K562 (cell line): Measurements from ENCODE around the gene PDLIM7. TPM values are rescaled to one million over a fixed set of nuclear protein-coding genes. Genes with fewer than 3 reads are reported as not detected.

ENCODE experiments used
- CLOCK ChIP-seq: fragments of 250-450 bp; sonication (Bioruptor Pico); IDR thresholded peaks from 2 replicates; pipeline ENCODE4 v1.4.0; 2020; ENCODE audit warnings: mild to moderate bottlenecking, moderate library complexity, borderline replicate concordance
- ELF2 ChIP-seq: fragments of 250-450 bp; sonication (Bioruptor Pico); IDR thresholded peaks from 2 replicates; pipeline ENCODE4 v1.5.0; 2021; ENCODE audit warnings: mild to moderate bottlenecking
- GABPB1 ChIP-seq: sonication (generic); formaldehyde crosslinking; IDR thresholded peaks from 2 replicates; pipeline ENCODE4 v1.8.0; 2022; ENCODE audit warnings: mild to moderate bottlenecking, missing genetic modification reagents
- ILK ChIP-seq: fragments of 450-650 bp; IDR thresholded peaks from 2 replicates; pipeline ENCODE4 v1.6.1; 2016; ENCODE audit warnings: missing genetic modification characterization, low read depth, mild to moderate bottlenecking, missing compliant biosample characterization, moderate library complexity, borderline replicate concordance
- MEF2A ChIP-seq: IDR thresholded peaks from 2 replicates; pipeline ENCODE4 v1.6.1; 2011; ENCODE audit warnings: low read depth, mild to moderate bottlenecking, low read length, moderate library complexity; ENCODE audit not compliant: control insufficient read depth
- PHF20 ChIP-seq: fragments of 450-650 bp; IDR thresholded peaks from 2 replicates; pipeline ENCODE4 v1.6.1; 2018; ENCODE audit not compliant: partially characterized antibody
- RBBP5 ChIP-seq: fragments of 200-600 bp; sonication (generic); IDR thresholded peaks from 2 replicates; pipeline ENCODE4 v1.6.1; 2012; ENCODE audit warnings: borderline replicate concordance, mild to moderate bottlenecking, low read length, control low read depth, inconsistent platforms; ENCODE audit not compliant: insufficient read depth, poor library complexity, severe bottlenecking
- RBM17 ChIP-seq: fragments of 200-400 bp; formaldehyde crosslinking; IDR thresholded peaks from 2 replicates; pipeline ENCODE4 v1.6.1; 2017; ENCODE audit warnings: low read depth, mild to moderate bottlenecking, low read length, borderline replicate concordance
- RNF219 ChIP-seq: fragments of 250-450 bp; sonication (Bioruptor Pico); IDR thresholded peaks from 2 replicates; pipeline ENCODE4 v1.5.0; 2022; ENCODE audit warnings: mild to moderate bottlenecking
- SAP30 ChIP-seq: fragments of 200-600 bp; sonication (generic); IDR thresholded peaks from 2 replicates; pipeline ENCODE4 v1.6.1; 2012; ENCODE audit warnings: borderline replicate concordance, low read depth, mild to moderate bottlenecking, moderate library complexity, low read length, control low read depth, inconsistent platforms; ENCODE audit not compliant: insufficient read depth, poor library complexity, severe bottlenecking
- SRSF3 ChIP-seq: fragments of 200-400 bp; formaldehyde crosslinking; IDR thresholded peaks from 2 replicates; pipeline ENCODE4 v1.6.1; 2016; ENCODE audit warnings: mild to moderate bottlenecking, low read length, moderate library complexity; ENCODE audit not compliant: insufficient read depth
- TAL1 ChIP-seq: fragments of 450-650 bp; IDR thresholded peaks from 2 replicates; pipeline ENCODE4 v1.6.1; 2016; ENCODE audit warnings: mild to moderate bottlenecking
- YBX1 ChIP-seq: fragments of 450-650 bp; IDR thresholded peaks from 2 replicates; pipeline ENCODE4 v1.7.1; 2016; ENCODE audit warnings: mild to moderate bottlenecking
- ZNF740 ChIP-seq, 3 experiments: fragments of 200-800 bp in 1 of 3; sonication (Bioruptor generic) in 1 of 3; sonication (generic) in 1 of 3; formaldehyde crosslinking in 1 of 3; IDR thresholded peaks; 2 replicates each; pipeline versions ENCODE4 v1.6.1 to v1.8.0; 2016 to 2022; ENCODE audit warnings: mild to moderate bottlenecking in 2 of 3, missing compliant biosample characterization in 2 of 3, missing genetic modification characterization in 2 of 3, missing genetic modification reagents in 1 of 3
- ZNF780A ChIP-seq: fragments of 250-450 bp; sonication (Bioruptor Pico); IDR thresholded peaks from 2 replicates; pipeline ENCODE4 v1.5.0; 2021; ENCODE audit warnings: mild to moderate bottlenecking
- polyA plus RNA-seq, 8 experiments: library from polyadenylated mRNA; depleted of rRNA in 4 of 8; stranded (reverse) in 5 of 8; unstranded in 3 of 8; fragments of >200 nt; fragmentation: Nextera tagmentation in 2 of 8; fragmentation: Illumina TruSeq in 1 of 8; extraction: Ambion mirVana in 2 of 8; extraction: Trizol in 1 of 8; gene quantifications; 2 replicates each; pipeline versions ENCODE4 v1.2.1 to v1.2.3, GENCODE V29; 2011 to 2014; ENCODE audit warnings: inconsistent platforms in 1 of 8, missing spikeins in 1 of 8
- total RNA-seq, 7 experiments: library from RNA; depleted of rRNA in 6 of 7; stranded (reverse); fragments of >200 nt in 6 of 7; fragmentation: Illumina TruSeq in 2 of 7; extraction: Trizol in 2 of 7; gene quantifications; 2 replicates each; pipeline versions ENCODE4 v1.2.1 to v1.2.3, GENCODE V29; 2011 to 2021; ENCODE audit warnings: low replicate concordance in 1 of 7
- TF ChIP-seq, protein P1 (sequence below): fragments of 450-650 bp; formaldehyde crosslinking; conservative IDR thresholded peaks from 2 replicates; pipeline ENCODE4 v1.4.0; 2022; ENCODE audit warnings: mild to moderate bottlenecking, missing genetic modification characterization

Gene PDLIM7
- total and polyA plus RNA-seq, 9 of the 15 experiments (the other 6 are each of a cell fraction or from before 2014, with no cell fraction given): 2.1 to 124 (median 32.6) TPM

DNA sequence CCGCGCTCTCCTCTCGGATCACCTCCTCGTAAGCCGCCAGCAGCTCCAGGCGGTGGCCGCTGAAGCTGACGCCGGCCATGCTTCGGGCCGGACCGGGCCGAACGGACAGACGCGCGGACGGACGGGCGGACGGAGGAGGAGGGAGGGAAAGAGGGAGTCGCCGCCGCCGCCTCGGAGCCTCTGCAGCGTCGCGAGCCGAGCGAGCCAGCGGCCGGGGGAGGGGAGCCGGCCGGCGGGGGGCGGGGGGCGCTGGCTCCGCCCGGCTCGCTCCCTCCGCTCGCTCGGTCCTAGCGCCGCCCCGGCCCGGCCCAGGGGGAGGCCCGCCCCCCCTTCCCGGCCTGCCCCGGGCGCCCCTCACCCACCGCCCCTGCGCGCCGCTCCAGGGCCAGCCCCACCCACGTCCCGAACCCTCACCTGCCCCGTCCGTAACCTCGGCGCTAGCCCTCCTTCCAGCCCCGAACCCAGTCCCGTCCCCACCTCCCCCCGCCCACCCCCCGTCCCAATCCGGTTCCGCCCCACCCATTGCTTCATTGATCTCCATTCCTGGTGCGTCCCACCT, 23.9 kb downstream of the PDLIM7 start, which contains the start of gene DBN1 (continued):
- TF ChIP-seq ZNF740 (CRISPR knock-in tag; IDR thresholded peaks at IDR 0.05): peak; percentile 37
- TF ChIP-seq ZNF740 (tag; IDR thresholded peaks at IDR 0.05): no peak
- TF ChIP-seq TAL1: no peak
- TF ChIP-seq PHF20: no peak
- no peak for TF ChIP-seq SAP30
- 0 out of 2 replicates have a peak, but pooled peaks have one; percentile 10 for TF ChIP-seq GABPB1 (CRISPR knock-in tag)
- TF ChIP-seq RNF219 (CRISPR knock-in tag): no peak
- TF ChIP-seq RBBP5: peak; percentile 18
- no peak for TF ChIP-seq YBX1
- TF ChIP-seq RBM17: no peak
- TF ChIP-seq MEF2A: no peak
- TF ChIP-seq SRSF3: no peak
- no peak for TF ChIP-seq ZNF780A (CRISPR knock-in tag)
- TF ChIP-seq CLOCK (CRISPR knock-in tag): no peak
- no peak for TF ChIP-seq ELF2 (CRISPR knock-in tag)
- TF ChIP-seq ILK: no peak
- TF ChIP-seq, protein P1, sequence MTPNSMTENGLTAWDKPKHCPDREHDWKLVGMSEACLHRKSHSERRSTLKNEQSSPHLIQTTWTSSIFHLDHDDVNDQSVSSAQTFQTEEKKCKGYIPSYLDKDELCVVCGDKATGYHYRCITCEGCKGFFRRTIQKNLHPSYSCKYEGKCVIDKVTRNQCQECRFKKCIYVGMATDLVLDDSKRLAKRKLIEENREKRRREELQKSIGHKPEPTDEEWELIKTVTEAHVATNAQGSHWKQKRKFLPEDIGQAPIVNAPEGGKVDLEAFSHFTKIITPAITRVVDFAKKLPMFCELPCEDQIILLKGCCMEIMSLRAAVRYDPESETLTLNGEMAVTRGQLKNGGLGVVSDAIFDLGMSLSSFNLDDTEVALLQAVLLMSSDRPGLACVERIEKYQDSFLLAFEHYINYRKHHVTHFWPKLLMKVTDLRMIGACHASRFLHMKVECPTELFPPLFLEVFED: no peak
